Thyroid gland (tissue), 4 donors: ENCODE data around the gene SF1. TPM values are rescaled to one million over a fixed set of nuclear protein-coding genes. Genes with fewer than 3 reads are reported as not detected.

Experiments
- DNase-seq, 2 donors: peaks; one replicate each; pipeline ENCODE4 v3.0.0-alpha.2; 2019
- H3K27ac ChIP-seq, 3 donors: fragments of 200-600 bp; sonication (generic); 1 replicate in 2 of 3; 2 replicates in 1 of 3; pipeline ENCODE4 v1.5.1; 2016 to 2019; ENCODE audit warnings: mild to moderate bottlenecking in 1 of 3, moderate library complexity in 1 of 3
- H3K27me3 ChIP-seq: fragments of 200-600 bp; sonication (generic); one replicate; pipeline ENCODE4 v1.5.1; 2019
- H3K36me3 ChIP-seq, 2 donors: fragments of 200-600 bp; sonication (generic); one replicate each; pipeline ENCODE4 v1.5.1; 2016 to 2019
- H3K4me1 ChIP-seq, 2 donors: fragments of 200-600 bp; sonication (generic); one replicate each; pipeline ENCODE4 v1.5.1; 2017 to 2019
- H3K4me3 ChIP-seq, 3 donors: fragments of 200-600 bp; sonication (generic); replicated peaks in 1 of 3; 1 replicate in 2 of 3; 2 replicates in 1 of 3; pipeline ENCODE4 v1.5.1; 2016; ENCODE audit warnings: mild to moderate bottlenecking in 1 of 3
- H3K9me3 ChIP-seq: fragments of 200-600 bp; sonication (generic); one replicate; pipeline ENCODE4 v1.5.1; 2017
- CTCF ChIP-seq, 6 experiments: fragments of 200-600 bp in 3 of 6; fragments of 450-650 bp in 3 of 6; sonication (generic) in 3 of 6; IDR thresholded peaks; one replicate each; pipeline ENCODE4 v1.5.1; 2016 to 2019; ENCODE audit warnings: antibody characterized with exemption in 6 of 6, mild to moderate bottlenecking in 2 of 6, inconsistent platforms in 1 of 6, moderate library complexity in 1 of 6
- POLR2A ChIP-seq, 2 donors: fragments of 450-650 bp; IDR thresholded peaks; one replicate each; pipeline ENCODE4 v1.6.1; 2017; ENCODE audit warnings: antibody characterized with exemption in 2 of 2, mild to moderate bottlenecking in 2 of 2, moderate library complexity in 1 of 2
- WGBS, 2 donors: methylation state at CpG; one replicate each; pipeline ENCODE4 v1.1.5; 2017; 5-methylcytosine and 5-hydroxymethylcytosine counted together
- intact Hi-C: fragments of 100-400 bp; cut with DNase I; formaldehyde crosslinking; loops from one replicate; pipeline ENCODE4 v1.15.1; 2023
- total RNA-seq, 4 donors: library from RNA; depleted of rRNA; stranded (reverse); fragments of >200 nt; gene quantifications; one replicate each; pipeline ENCODE4 v1.2.3, GENCODE V29; 2016

SF1 gene
- total RNA-seq, 4 donors from 2014 or later: 171 to 419 (median 297) TPM

GRCh38 chr11:64776425-64776824 lies 1.9 kb downstream of the SF1 start:
- Histone ChIP-seq H3K4me3 (peak overlapping the region in 1 of 3 donors; percentile 60), H3K9me3 (no peaks in the 10 kb centered on the region), H3K4me1 (peaks cover 17 to 30% of the 10 kb centered on the region in 2 donors), H3K27ac (no peak overlapping the region), H3K27me3 (no peaks in the 10 kb centered on the region), H3K36me3 (peaks cover 47 to 48% of the 10 kb centered on the region in 2 donors)
- DNase-seq: no peak
- TF ChIP-seq CTCF (IDR thresholded peaks at IDR 0.05): no peak
- TF ChIP-seq POLR2A (IDR thresholded peaks at IDR 0.05): no peak
- 65 to 66% methylated on average over 6 of the region's 6 CpGs for WGBS, 2 donors
- intact Hi-C loops: no loop called here

- no peaks in the 10 kb centered on the region for H3K9me3 ChIP-seq
- WGBS, 2 donors: 85% methylated on average over 5 of the region's 5 CpGs
- intact Hi-C loops: no loop called here
- no peak for DNase-seq
- H3K4me1 ChIP-seq: peaks cover 11 to 23% of the 10 kb centered on the region in 2 donors
- TF ChIP-seq CTCF (IDR thresholded peaks at IDR 0.05): no peak
- no peak for TF ChIP-seq POLR2A (IDR thresholded peaks at IDR 0.05)
- H3K4me3 ChIP-seq: no peak overlapping the region
- no peaks in the 10 kb centered on the region for H3K27me3 ChIP-seq
- H3K36me3 ChIP-seq: peaks cover 68 to 71% of the 10 kb centered on the region in 2 donors
- no peak overlapping the region for H3K27ac ChIP-seq
Observed at GRCh38 chr11:64774144-64774543, 4.2 kb downstream of the SF1 start.

- Histone ChIP-seq H3K36me3 (peaks cover 85 to 88% of the 10 kb centered on the region in 2 donors), H3K27me3 (no peaks in the 10 kb centered on the region), H3K4me1 (peaks cover 11 to 23% of the 10 kb centered on the region in 2 donors), H3K9me3 (no peaks in the 10 kb centered on the region), H3K4me3 (no peak overlapping the region), H3K27ac (no peak overlapping the region)
- intact Hi-C loops: no loop called here
- TF ChIP-seq POLR2A (IDR thresholded peaks at IDR 0.05) (no peak), CTCF (IDR thresholded peaks at IDR 0.05) (no peak)
- 76 to 79% methylated on average over 3 of the region's 3 CpGs for WGBS, 2 donors
- no peak for DNase-seq
Observed at GRCh38 chr11:64772303-64773018, 5.9 kb downstream of the SF1 start.

GRCh38 chr11:64771861-64772260 lies 6.5 kb downstream of the SF1 start:
- intact Hi-C loops: no loop called here
- H3K27me3 ChIP-seq: no peaks in the 10 kb centered on the region
- 92 to 95% methylated on average over 2 of the region's 2 CpGs for WGBS, 2 donors
- no peak for DNase-seq
- TF ChIP-seq CTCF (IDR thresholded peaks at IDR 0.05) (no peak), POLR2A (IDR thresholded peaks at IDR 0.05) (no peak)
- H3K9me3 ChIP-seq: no peaks in the 10 kb centered on the region
- peaks cover 6 to 18% of the 10 kb centered on the region in 2 donors for H3K4me1 ChIP-seq
- H3K36me3 ChIP-seq: peaks cover 91 to 94% of the 10 kb centered on the region in 2 donors
- no peak overlapping the region for H3K4me3 ChIP-seq
- H3K27ac ChIP-seq: no peak overlapping the region

- H3K4me1 ChIP-seq: peaks cover 0 to 7% of the 10 kb centered on the region in 2 donors
Observed at GRCh38 chr11:64770120-64770519, 8.2 kb downstream of the SF1 start.

More at GRCh38 chr11:64770120-64770519, 8.2 kb downstream of the SF1 start:
- H3K4me3 ChIP-seq: no peak overlapping the region
- H3K36me3 ChIP-seq: peaks cover 98% of the 10 kb centered on the region in 2 donors
- 96 to 97% methylated on average over 12 of the region's 12 CpGs for WGBS, 2 donors
- TF ChIP-seq POLR2A (IDR thresholded peaks at IDR 0.05): no peak
- no peak for TF ChIP-seq CTCF (IDR thresholded peaks at IDR 0.05)
- intact Hi-C loops: no loop called here
- DNase-seq: no peak
- no peaks in the 10 kb centered on the region for H3K9me3 ChIP-seq
- H3K27ac ChIP-seq: no peak overlapping the region
- H3K27me3 ChIP-seq: no peaks in the 10 kb centered on the region
